ENCODE data around the gene LOXL3. TPM values are rescaled to one million over a fixed set of nuclear protein-coding genes. Genes with fewer than 3 reads are reported as not detected.

Gene LOXL3
- total RNA-seq, 1 donor, result 14.3 TPM

GRCh38 chr2:74511104-74511989 lies 42.4 kb downstream of the LOXL3 start:
- DNase-seq (ENCODE audit: low read depth in 2 of 3, low spot score in 2 of 3), result no peak

- DNase-seq (ENCODE audit: low read depth in 2 of 3, low spot score in 2 of 3), result no peak
Observed at GRCh38 chr2:74510272-74510671, 43.5 kb downstream of the LOXL3 start.

- no peak for DNase-seq (ENCODE audit: low read depth in 2 of 3, low spot score in 2 of 3)
Observed at GRCh38 chr2:74507926-74508520, 45.7 kb downstream of the LOXL3 start.

GRCh38 chr2:74507145-74507925 lies 46.4 kb downstream of the LOXL3 start, which contains the start of gene PCGF1:
Gene PCGF1, minus strand, starts transcription at chr2:74507695. Its CDS starts 27 bp downstream, at chr2:74507668.
- peak; percentile 97 to 99 (median 98) for DNase-seq (ENCODE audit: low read depth in 2 of 3, low spot score in 2 of 3)

GRCh38 chr2:74505448-74506246 lies 48.1 kb downstream of the LOXL3 start:
- DNase-seq (ENCODE audit: low read depth in 2 of 3, low spot score in 2 of 3), result no peak

GRCh38 chr2:74504591-74504990 lies 49.2 kb downstream of the LOXL3 start:
- no peak for DNase-seq (ENCODE audit: low read depth in 2 of 3, low spot score in 2 of 3)

GRCh38 chr2:74503506-74504475 lies 50.0 kb downstream of the LOXL3 start:
- DNase-seq (ENCODE audit: low read depth in 2 of 3, low spot score in 2 of 3), result no peak

GRCh38 chr2:74502720-74503505 lies 50.8 kb downstream of the LOXL3 start:
- DNase-seq (ENCODE audit: low read depth in 2 of 3, low spot score in 2 of 3), result peak in 2 of 3 donors; percentile 56 to 78

GRCh38 chr2:74502147-74502719 lies 51.5 kb downstream of the LOXL3 start:
- DNase-seq (ENCODE audit: low read depth in 2 of 3, low spot score in 2 of 3), result no peak

GRCh38 chr2:74501335-74502071 lies 52.2 kb downstream of the LOXL3 start:
- no peak for DNase-seq (ENCODE audit: low read depth in 2 of 3, low spot score in 2 of 3)

GRCh38 chr2:74500578-74500946 lies 53.2 kb downstream of the LOXL3 start:
- no peak for DNase-seq (ENCODE audit: low read depth in 2 of 3, low spot score in 2 of 3)

- DNase-seq (ENCODE audit: low read depth in 2 of 3, low spot score in 2 of 3), result no peak
Observed at GRCh38 chr2:74499940-74500577, 53.7 kb downstream of the LOXL3 start.

- peak in 1 of 3 donors; percentile 35 for DNase-seq (ENCODE audit: low read depth in 2 of 3, low spot score in 2 of 3)
Observed at GRCh38 chr2:74499267-74499939, 54.3 kb downstream of the LOXL3 start, which contains the start of gene LBX2. Gene LBX2, minus strand, starts transcription at chr2:74499603. Its CDS starts 66 bp downstream, at chr2:74499537.

- DNase-seq (ENCODE audit: low read depth in 2 of 3, low spot score in 2 of 3), result peak in 1 of 3 donors; percentile 33
Observed at GRCh38 chr2:74498500-74499266, 55.1 kb downstream of the LOXL3 start.

- no peak for DNase-seq (ENCODE audit: low read depth in 2 of 3, low spot score in 2 of 3)
Observed at GRCh38 chr2:74497777-74498499, 55.8 kb downstream of the LOXL3 start.

Measured in hematopoietic multipotent progenitor cell (in vitro differentiated cells).